HepG2 (cell line): ENCODE results near the gene GLB1L. TPM values are rescaled to one million over a fixed set of nuclear protein-coding genes. Genes with fewer than 3 reads are reported as not detected.
A peak's percentile ranks its signal among the peaks of the same experiment; 100 is the strongest.

Source experiments
- CAMTA2 ChIP-seq: sonication (generic); formaldehyde crosslinking; IDR thresholded peaks from 2 replicates; pipeline ENCODE4 v1.4.0; 2020; ENCODE audit warnings: mild to moderate bottlenecking, missing genetic modification reagents, borderline replicate concordance
- DPF2 ChIP-seq: sonication (generic); formaldehyde crosslinking; IDR thresholded peaks from 2 replicates; pipeline ENCODE4 v1.4.0; 2020; ENCODE audit warnings: mild to moderate bottlenecking, low read depth, missing genetic modification reagents, borderline replicate concordance
- EHMT2 ChIP-seq: fragments of 200-600 bp; sonication (generic); IDR thresholded peaks from 2 replicates; pipeline ENCODE4 v1.7.0; 2017; ENCODE audit warnings: antibody characterized with exemption, low read depth, low read length, borderline replicate concordance
- FOXA1 ChIP-seq, 2 experiments: fragments of 450-650 bp in 1 of 2; sonication (generic) in 1 of 2; formaldehyde crosslinking in 1 of 2; IDR thresholded peaks; 2 replicates each; pipeline versions ENCODE4 v1.4.0 to v1.6.1; 2016 to 2020; ENCODE audit warnings: missing genetic modification reagents in 1 of 2
- IRF2 ChIP-seq: IDR thresholded peaks from 2 replicates; pipeline ENCODE4 v1.6.1; 2018; ENCODE audit warnings: missing genetic modification reagents, missing compliant biosample characterization
- RORA ChIP-seq: sonication (generic); formaldehyde crosslinking; IDR thresholded peaks from 2 replicates; pipeline ENCODE4 v1.5.0; 2020; ENCODE audit warnings: mild to moderate bottlenecking, missing genetic modification reagents, moderate library complexity
- SRF ChIP-seq: IDR thresholded peaks from 2 replicates; pipeline ENCODE4 v1.6.1; 2011; ENCODE audit warnings: mild to moderate bottlenecking, low read depth, low read length, moderate library complexity
- SRSF4 ChIP-seq: fragments of 200-400 bp; formaldehyde crosslinking; IDR thresholded peaks from one replicate; pipeline ENCODE4 v1.6.1; 2018; ENCODE audit warnings: mild to moderate bottlenecking, low read depth, low read length, moderate library complexity; ENCODE audit not compliant: poor library complexity, severe bottlenecking
- THAP11 ChIP-seq: IDR thresholded peaks from 2 replicates; pipeline ENCODE4 v1.6.1; 2016; ENCODE audit warnings: missing biosample characterization, missing genetic modification reagents
- ZBTB7A ChIP-seq: sonication (generic); formaldehyde crosslinking; IDR thresholded peaks from 2 replicates; pipeline ENCODE4 v1.8.0; 2022; ENCODE audit warnings: mild to moderate bottlenecking, missing genetic modification reagents
- ZMYM3 ChIP-seq: sonication (generic); formaldehyde crosslinking; IDR thresholded peaks from 2 replicates; pipeline ENCODE4 v1.5.1; 2020; ENCODE audit warnings: mild to moderate bottlenecking, missing genetic modification reagents
- ZNF253 ChIP-seq: sonication (generic); formaldehyde crosslinking; IDR thresholded peaks from 2 replicates; pipeline ENCODE4 v1.8.0; 2022; ENCODE audit warnings: mild to moderate bottlenecking, missing genetic modification reagents, borderline replicate concordance
- ZNF274 ChIP-seq: sonication (generic); formaldehyde crosslinking; IDR thresholded peaks from 2 replicates; pipeline ENCODE4 v1.5.1; 2020; ENCODE audit warnings: mild to moderate bottlenecking, missing genetic modification reagents
- ZNF296 ChIP-seq: sonication (generic); formaldehyde crosslinking; conservative IDR thresholded peaks from 2 replicates; pipeline ENCODE4 v1.5.0; 2020; ENCODE audit warnings: mild to moderate bottlenecking, missing genetic modification reagents
- ZNF484 ChIP-seq: sonication (generic); formaldehyde crosslinking; IDR thresholded peaks from 2 replicates; pipeline ENCODE4 v1.5.1; 2020; ENCODE audit warnings: mild to moderate bottlenecking, low read depth, missing genetic modification reagents, borderline replicate concordance
- ZNF552 ChIP-seq: sonication (generic); formaldehyde crosslinking; IDR thresholded peaks from 2 replicates; pipeline ENCODE4 v1.9.0; 2022; ENCODE audit warnings: missing genetic modification reagents, mild to moderate bottlenecking, borderline replicate concordance
- ZNF746 ChIP-seq: sonication (generic); formaldehyde crosslinking; IDR thresholded peaks from 2 replicates; pipeline ENCODE4 v1.8.0; 2022; ENCODE audit warnings: mild to moderate bottlenecking, missing genetic modification reagents
- polyA plus RNA-seq, 8 experiments: library from polyadenylated mRNA; depleted of rRNA in 3 of 8; stranded (reverse) in 7 of 8; unstranded in 1 of 8; fragments of >200 nt; fragmentation: Illumina TruSeq in 4 of 8; extraction: Trizol in 4 of 8; gene quantifications; 2 replicates each; pipeline versions ENCODE4 v1.2.1 to v1.2.3, GENCODE V29; 2011 to 2016; ENCODE audit warnings: low read depth in 4 of 8, missing spikeins in 1 of 8, mixed read lengths in 1 of 8; ENCODE audit not compliant: insufficient read depth in 1 of 8
- total RNA-seq, 5 experiments: library from RNA; depleted of rRNA; stranded (reverse); fragments of >200 nt; fragmentation: Illumina TruSeq; extraction: Trizol; gene quantifications; 2 replicates each; pipeline ENCODE4 v1.2.3, GENCODE V29; 2016; ENCODE audit warnings: low read depth in 1 of 5
- TF ChIP-seq, protein P1 (sequence below): sonication (generic); formaldehyde crosslinking; IDR thresholded peaks from 2 replicates; pipeline ENCODE4 v1.4.0; 2020; ENCODE audit warnings: missing genetic modification reagents
- TF ChIP-seq, protein P2 (sequence below): sonication (generic); formaldehyde crosslinking; IDR thresholded peaks from 2 replicates; pipeline ENCODE4 v1.5.1; 2020; ENCODE audit warnings: missing genetic modification reagents, mild to moderate bottlenecking, borderline replicate concordance
- TF ChIP-seq, protein P3 (sequence below): sonication (generic); formaldehyde crosslinking; IDR thresholded peaks from 2 replicates; pipeline ENCODE4 v1.4.0; 2020; ENCODE audit warnings: mild to moderate bottlenecking, missing genetic modification reagents, borderline replicate concordance

The GLB1L gene
- total and polyA plus RNA-seq, 2 of the 13 experiments (the other 11 are each of a cell fraction or from before 2014, with no cell fraction given), result 6.8 to 7.3 TPM

DNA sequence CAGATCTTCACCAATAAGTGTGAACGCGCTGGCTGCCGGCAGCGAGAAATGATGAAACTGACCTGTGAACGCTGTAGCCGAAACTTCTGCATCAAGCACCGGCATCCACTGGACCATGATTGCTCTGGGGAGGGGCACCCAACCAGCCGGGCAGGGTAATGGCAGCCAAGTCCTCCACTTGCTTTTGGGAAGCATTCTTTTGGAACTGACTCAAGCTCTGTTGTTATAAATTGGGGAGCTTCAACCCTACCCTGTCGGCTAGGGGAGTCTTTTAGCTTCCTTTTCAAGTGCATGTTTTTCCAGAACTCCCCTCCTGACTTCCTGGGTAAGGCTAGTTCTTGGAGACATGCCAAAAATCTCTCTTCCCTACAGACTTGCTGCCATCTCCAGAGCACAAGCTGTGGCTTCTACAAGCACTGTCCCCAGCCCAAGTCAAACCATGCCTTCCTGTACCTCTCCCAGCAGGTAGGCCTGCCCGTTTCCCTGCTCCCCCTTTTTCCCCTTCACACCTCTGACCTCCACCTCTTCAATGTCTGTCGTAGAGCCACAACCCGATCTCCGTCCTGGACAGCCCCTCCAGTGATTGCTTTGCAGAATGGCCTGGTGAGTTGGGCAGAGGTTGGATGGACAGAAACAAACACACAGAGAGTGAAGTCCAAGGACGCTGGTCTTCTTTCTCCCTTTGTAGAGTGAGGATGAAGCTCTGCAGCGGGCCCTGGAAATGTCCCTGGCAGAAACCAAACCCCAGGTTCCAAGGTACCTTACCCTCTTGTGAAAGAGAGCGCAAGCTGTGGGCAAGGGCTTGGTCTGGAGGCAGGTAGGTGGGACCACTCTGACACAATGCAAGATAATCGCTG is 37.1 kb downstream of the GLB1L start (continued):
- TF ChIP-seq, protein P1, sequence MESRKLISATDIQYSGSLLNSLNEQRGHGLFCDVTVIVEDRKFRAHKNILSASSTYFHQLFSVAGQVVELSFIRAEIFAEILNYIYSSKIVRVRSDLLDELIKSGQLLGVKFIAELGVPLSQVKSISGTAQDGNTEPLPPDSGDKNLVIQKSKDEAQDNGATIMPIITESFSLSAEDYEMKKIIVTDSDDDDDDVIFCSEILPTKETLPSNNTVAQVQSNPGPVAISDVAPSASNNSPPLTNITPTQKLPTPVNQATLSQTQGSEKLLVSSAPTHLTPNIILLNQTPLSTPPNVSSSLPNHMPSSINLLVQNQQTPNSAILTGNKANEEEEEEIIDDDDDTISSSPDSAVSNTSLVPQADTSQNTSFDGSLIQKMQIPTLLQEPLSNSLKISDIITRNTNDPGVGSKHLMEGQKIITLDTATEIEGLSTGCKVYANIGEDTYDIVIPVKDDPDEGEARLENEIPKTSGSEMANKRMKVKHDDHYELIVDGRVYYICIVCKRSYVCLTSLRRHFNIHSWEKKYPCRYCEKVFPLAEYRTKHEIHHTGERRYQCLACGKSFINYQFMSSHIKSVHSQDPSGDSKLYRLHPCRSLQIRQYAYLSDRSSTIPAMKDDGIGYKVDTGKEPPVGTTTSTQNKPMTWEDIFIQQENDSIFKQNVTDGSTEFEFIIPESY (CRISPR knock-in tag), result no peak; the same call in none of the 2 replicates
- peak; percentile 93 for TF ChIP-seq ZNF296 (CRISPR knock-in tag)
- no peak for TF ChIP-seq FOXA1 (IDR thresholded peaks at IDR 0.05)
- peak; percentile 52; the same call in 1 of the 2 replicates for TF ChIP-seq FOXA1 (CRISPR knock-in tag; IDR thresholded peaks at IDR 0.05)
- TF ChIP-seq ZBTB7A (CRISPR knock-in tag), result peak; percentile 93
- TF ChIP-seq ZMYM3, result peak; percentile 29
- no peak for TF ChIP-seq ZNF253 (CRISPR knock-in tag)
- TF ChIP-seq ZNF552 (CRISPR knock-in tag), result peak; percentile 82; the same call in 1 of the 2 replicates
- peak; percentile 75; the same call in 1 of the 2 replicates for TF ChIP-seq DPF2
- no peak for TF ChIP-seq CAMTA2 (CRISPR knock-in tag)
- peak; percentile 71 for TF ChIP-seq THAP11 (CRISPR knock-in tag)
- TF ChIP-seq ZNF484 (CRISPR knock-in tag), result no peak
- TF ChIP-seq IRF2 (CRISPR knock-in tag), result peak; percentile 72; the same call in 1 of the 2 replicates
- no peak; the same call in 1 of the 2 replicates for TF ChIP-seq ZNF274 (CRISPR knock-in tag)
- peak; percentile 74; the same call in 1 of the 2 replicates for TF ChIP-seq EHMT2
- no peak for TF ChIP-seq SRSF4
- TF ChIP-seq RORA (CRISPR knock-in tag), result no peak
- TF ChIP-seq SRF, result no peak
- TF ChIP-seq ZNF746, result peak; percentile 35; the same call in 1 of the 2 replicates
- TF ChIP-seq, protein P2, sequence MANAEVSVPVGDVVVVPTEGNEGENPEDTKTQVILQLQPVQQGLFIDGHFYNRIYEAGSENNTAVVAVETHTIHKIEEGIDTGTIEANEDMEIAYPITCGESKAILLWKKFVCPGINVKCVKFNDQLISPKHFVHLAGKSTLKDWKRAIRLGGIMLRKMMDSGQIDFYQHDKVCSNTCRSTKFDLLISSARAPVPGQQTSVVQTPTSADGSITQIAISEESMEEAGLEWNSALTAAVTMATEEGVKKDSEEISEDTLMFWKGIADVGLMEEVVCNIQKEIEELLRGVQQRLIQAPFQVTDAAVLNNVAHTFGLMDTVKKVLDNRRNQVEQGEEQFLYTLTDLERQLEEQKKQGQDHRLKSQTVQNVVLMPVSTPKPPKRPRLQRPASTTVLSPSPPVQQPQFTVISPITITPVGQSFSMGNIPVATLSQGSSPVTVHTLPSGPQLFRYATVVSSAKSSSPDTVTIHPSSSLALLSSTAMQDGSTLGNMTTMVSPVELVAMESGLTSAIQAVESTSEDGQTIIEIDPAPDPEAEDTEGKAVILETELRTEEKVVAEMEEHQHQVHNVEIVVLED (CRISPR knock-in tag), result peak; percentile 59
- TF ChIP-seq, protein P3, sequence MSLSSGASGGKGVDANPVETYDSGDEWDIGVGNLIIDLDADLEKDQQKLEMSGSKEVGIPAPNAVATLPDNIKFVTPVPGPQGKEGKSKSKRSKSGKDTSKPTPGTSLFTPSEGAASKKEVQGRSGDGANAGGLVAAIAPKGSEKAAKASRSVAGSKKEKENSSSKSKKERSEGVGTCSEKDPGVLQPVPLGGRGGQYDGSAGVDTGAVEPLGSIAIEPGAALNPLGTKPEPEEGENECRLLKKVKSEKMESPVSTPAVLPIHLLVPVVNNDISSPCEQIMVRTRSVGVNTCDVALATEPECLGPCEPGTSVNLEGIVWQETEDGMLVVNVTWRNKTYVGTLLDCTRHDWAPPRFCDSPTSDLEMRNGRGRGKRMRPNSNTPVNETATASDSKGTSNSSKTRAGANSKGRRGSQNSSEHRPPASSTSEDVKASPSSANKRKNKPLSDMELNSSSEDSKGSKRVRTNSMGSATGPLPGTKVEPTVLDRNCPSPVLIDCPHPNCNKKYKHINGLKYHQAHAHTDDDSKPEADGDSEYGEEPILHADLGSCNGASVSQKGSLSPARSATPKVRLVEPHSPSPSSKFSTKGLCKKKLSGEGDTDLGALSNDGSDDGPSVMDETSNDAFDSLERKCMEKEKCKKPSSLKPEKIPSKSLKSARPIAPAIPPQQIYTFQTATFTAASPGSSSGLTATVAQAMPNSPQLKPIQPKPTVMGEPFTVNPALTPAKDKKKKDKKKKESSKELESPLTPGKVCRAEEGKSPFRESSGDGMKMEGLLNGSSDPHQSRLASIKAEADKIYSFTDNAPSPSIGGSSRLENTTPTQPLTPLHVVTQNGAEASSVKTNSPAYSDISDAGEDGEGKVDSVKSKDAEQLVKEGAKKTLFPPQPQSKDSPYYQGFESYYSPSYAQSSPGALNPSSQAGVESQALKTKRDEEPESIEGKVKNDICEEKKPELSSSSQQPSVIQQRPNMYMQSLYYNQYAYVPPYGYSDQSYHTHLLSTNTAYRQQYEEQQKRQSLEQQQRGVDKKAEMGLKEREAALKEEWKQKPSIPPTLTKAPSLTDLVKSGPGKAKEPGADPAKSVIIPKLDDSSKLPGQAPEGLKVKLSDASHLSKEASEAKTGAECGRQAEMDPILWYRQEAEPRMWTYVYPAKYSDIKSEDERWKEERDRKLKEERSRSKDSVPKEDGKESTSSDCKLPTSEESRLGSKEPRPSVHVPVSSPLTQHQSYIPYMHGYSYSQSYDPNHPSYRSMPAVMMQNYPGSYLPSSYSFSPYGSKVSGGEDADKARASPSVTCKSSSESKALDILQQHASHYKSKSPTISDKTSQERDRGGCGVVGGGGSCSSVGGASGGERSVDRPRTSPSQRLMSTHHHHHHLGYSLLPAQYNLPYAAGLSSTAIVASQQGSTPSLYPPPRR (CRISPR knock-in tag), result peak; percentile 62; the same call in 1 of the 2 replicates
